GM04503 (cell line): ENCODE measurements around the gene MAGI3.
"Not testable (repeated sequence)": the region's sequence is repeated elsewhere in the genome, so short reads cannot be mapped to it uniquely, and the experiment has no call there.

Experiments used
- DNase-seq: peaks from one replicate; pipeline ENCODE4 v3.0.0-alpha.2; 2012; ENCODE audit warnings: low read depth

The MAGI3 gene

DNA sequence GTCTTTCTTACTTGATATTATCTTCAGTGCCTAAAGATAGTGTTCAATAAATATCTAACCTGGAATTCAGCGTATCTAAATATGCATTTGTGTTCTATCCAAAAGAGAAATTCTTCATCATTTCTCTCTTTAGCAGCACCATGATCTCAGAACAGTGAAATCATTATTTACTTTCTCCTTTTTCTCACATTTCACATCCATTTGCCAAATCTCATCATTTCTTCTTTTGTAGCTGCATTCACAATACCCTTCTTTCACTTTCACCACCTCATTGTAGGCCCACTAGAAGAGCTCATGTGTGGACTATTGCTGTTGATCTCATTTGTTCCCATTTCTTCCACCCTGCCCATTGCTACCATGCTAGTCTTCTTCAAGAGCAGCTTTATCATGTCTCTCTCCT, 191.0 kb downstream of the MAGI3 start:
- DNase-seq, result no peak

- DNase-seq, result no peak
Observed at GRCh38 chr1:113582084-113582483, 191.8 kb downstream of the MAGI3 start.

- no peak for DNase-seq
Observed at GRCh38 chr1:113587475-113587874, 197.2 kb downstream of the MAGI3 start.

DNA sequence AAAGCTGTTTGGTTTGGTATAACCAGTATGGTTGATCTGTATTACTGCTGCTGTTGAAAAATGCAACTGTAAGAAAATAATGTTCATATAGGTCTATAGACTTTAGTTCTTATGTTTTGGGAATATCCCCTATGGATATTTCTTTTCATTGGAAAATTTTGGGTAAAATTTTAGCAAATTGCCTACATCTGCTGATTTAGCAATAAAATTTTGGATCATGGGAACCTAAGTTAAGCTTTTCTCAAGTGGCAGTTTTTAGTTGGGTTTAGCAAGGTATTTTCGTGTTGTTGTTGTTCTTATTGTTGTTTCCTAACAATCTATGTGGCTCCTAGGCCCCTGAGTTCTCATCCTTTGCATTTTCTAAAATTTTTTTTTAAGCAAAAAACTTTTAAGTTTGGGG, 201.9 kb downstream of the MAGI3 start:
- DNase-seq, result no peak

- no peak for DNase-seq
Observed at GRCh38 chr1:113593550-113594297, 203.4 kb downstream of the MAGI3 start.

DNA sequence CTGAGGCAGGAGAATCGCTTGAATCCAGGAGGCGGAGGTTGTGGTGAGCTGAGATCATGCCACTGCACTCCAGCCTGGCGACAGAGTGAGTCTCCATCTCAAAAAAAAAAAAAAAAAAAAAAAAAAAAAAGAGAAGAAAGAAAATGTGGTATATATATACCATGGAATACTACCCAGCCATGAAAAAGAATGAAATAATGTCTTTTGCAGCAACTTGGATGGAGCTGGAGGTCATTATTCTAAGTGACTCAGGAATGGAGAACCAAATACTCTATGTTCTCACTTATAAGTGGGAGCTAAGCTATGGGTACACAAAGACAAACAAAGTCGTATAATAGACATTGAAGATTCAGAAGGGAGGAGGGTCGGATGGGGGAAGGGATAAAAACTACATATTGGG, 214.2 kb downstream of the MAGI3 start:
- DNase-seq, result not testable (repeated sequence)

DNA sequence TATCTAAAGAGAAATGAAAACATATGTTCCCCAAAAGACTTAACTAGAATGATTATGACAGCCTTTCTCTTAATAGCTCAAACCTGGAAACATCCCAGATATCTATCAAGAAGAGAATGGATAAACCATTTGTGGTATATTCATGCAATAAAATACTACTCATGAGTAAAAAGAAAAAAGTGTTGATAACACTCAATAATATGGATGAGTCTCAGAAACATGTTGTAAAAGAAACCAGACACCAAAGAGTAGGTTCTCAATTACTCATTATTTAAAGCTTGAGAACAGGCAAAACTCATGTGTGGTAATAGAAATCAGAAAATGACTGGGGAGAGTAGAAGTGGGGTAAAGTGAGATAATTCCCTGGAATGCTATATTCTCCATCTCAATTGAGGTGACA, 214.8 kb downstream of the MAGI3 start:
- DNase-seq, result peak; percentile 17

DNA sequence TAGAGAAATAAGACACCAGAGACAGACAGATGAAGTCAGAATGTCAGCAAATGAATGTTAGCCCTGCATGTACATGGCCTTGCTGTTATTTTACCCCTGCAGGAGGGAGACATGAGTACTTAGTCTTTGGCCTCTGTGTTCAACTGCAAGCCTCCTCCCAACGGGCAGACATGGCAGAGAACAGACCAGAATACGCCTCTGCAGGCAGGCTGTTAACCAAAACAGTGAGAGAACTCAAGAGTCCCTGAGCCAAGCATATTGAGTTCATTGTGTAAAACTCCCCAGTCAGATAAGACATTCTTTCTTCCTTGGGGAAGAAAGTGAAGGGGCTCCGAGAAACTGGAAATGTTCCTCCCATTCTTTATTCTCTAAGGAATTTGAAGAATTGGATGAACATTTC, 218.1 kb downstream of the MAGI3 start:
- no peak for DNase-seq

DNA sequence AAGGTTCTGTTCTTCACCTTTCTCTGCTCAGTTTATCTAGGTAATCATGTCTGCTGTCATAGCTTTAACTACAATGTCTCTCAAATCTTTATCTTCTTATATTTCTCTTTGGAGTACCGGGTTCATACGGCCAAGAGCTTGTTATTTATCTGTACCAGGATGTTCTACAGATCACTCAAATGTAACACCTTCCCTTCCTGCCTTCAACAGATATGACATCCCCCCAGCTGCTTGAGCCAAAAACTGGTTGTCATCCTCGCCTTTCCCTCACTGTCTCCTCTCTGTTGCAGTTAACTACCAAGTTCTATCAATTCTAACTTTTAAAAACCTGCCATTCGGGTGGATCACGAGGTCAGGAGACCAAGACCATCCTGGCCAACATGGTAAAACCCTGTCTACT, 220.1 kb downstream of the MAGI3 start:
- DNase-seq, result no peak

DNA sequence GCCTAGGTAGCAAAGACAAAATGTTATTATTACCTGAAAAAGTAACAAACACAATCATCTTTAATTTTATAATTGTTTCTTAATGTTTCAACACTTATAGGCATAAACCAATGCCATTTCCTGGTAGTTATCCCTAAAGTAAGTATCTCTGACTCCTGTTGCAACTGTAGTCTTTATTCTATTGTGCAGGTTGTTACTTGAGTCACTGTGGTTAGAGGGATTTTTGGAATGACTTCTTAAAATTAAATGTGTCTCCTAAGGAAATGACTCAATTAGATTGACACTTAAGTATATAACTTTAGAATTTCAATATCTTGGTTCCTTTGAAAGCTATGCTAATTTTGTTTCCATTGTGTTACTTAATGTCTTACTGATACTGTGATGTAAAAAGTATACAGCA, 225.1 kb downstream of the MAGI3 start:
- DNase-seq, result no peak

DNA sequence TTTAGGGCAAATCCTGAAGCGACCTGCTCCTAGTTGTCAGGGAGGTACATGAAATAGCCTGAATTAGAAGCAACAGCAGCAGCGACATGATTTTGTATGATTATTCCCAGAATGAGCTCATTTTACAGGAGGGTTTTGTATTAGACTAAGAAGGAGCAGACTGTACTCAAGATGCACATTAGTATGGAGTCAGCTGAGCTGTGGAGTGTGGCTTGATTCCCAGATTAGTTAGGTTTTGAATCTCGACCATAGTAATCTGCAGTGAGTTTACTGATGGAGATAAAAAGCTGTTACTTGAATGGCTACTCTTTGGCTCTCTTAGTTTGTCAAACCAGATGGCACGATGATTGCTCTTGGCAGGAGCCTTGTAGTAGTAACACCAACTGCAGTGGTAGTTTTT, 225.8 kb downstream of the MAGI3 start:
- no peak for DNase-seq

DNA sequence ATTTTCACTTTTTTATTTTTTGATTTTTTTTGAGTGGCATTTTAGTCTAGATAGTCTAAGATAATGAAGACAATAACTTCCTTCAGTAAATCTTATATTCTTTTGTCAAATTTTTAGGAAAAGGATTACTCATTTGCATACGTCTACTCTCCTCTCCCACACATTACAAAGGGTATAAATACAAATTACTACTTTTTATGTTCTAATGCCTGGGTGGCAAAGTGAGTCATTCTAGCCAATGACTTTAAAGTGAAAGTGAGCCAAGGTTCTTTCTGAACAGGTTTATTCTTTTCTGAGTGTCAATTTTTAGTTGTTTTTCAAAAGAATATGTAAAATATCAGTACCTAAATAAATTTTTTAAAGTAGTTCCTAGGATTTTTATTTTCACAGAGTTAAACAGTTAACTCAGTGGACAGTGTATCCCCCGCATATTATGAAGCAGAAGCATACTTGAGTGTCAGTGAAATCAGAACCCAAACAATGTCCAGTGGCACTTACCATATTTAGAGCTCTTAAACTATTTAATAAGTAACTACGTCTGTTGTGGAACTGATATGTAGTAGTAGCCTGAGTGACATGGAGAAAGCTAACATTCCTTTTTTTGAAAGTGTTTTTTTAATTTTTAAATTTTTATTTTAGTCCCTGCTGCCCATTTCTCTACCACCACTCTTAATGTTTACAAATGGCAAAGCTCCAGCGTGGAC, 227.3 kb downstream of the MAGI3 start:
- no peak for DNase-seq

GRCh38 chr1:113628997-113629396, 238.7 kb downstream of the MAGI3 start:
- DNase-seq, result no peak

- DNase-seq, result no peak
Observed at GRCh38 chr1:113630340-113631327, 240.3 kb downstream of the MAGI3 start.

DNA sequence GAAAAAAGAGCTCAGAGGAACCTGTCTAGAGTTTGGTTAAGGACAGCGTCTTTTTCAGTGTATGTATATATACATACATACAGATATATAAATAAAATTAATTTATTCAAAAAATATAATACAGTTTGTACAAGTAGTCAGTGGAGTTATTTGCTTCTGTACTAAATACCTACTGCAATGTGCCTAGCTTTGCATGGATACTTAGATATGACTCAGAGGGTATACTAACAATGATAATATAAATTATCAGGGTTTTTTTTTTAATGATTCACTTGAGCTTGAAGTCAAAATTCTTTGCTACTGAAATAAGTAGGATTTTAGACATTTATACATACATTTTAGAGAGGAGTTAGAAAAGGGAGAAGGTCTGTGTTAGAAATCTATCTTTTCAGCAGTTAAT, 251.1 kb downstream of the MAGI3 start:
- no peak for DNase-seq

GRCh38 chr1:113647164-113647563, 256.8 kb downstream of the MAGI3 start:
- no peak for DNase-seq

DNA sequence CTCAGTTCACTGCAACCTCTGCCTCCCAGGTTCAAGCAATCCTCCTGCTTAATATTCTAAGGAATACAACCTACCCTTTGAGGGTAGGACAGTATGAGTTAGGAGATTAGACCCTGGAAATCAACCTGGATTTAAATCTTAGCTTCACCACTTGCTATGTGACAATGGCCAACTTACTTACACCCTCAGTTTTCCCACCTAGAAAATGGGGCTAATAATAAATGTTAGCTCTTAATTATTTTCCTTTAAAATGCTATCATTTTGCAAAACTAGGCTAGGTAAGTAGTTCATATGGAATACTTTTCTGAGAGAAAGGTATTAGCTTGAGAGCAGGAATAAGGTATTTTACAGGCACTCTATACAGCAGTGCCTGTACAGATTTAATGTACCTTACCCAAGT, 258.2 kb downstream of the MAGI3 start:
- DNase-seq, result no peak

DNA sequence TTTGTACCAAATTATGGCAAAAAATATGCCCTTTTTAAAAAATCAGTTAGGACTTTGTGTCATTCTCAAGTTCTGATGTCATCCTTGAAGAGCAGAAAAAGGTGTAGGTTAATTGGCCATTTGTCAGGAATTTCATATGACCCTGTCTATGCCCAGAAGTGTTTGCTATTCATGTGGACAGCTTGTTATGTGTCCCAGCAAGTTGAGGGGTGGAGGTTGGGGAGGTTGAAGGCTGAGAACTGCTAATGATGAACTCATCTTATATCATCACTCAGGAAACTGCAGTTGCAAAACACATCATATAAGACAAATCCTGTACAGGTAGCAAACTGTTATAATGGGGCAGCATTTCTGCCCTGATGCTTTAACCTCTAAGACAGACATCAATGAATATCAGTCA, 262.5 kb downstream of the MAGI3 start:
- DNase-seq, result no peak

DNA sequence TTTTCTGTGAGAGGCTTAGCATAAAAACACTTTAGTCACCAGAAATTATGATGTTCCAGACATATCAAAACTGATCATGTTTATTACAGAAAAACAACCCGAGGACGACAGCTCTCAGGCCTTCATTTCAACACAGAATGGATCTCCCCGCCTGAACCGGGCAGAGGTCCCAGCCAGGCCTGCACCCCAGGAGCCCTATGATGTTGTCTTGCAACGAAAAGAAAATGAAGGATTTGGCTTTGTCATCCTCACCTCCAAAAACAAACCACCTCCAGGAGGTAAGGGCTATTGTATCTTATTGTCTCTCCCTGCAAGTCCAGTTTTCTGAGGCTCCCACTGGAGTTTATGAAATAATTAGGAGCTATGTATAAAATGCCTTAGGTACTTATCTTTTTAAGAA, 263.4 kb downstream of the MAGI3 start:
- DNase-seq, result no peak

DNA sequence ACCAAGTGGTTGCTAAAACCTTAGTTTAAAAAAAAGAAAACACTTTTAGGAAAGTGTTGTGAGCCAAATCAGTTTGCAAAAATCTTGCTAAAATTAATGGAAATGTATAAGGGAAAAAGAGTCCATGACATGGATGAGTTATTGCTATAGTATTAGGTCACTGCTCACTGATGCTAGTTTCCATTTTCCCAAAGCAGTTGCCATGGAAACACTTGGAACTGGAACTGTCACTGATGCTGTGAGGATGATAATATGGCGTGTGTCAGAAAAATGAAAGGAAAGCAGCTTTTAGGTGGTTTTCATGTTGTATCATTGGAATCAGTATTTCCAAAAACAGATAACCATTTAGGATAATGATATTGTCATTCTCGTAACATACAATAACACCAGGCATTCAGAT, 264.6 kb downstream of the MAGI3 start:
- no peak for DNase-seq

- no peak for DNase-seq
Observed at GRCh38 chr1:113657126-113657525, 266.8 kb downstream of the MAGI3 start.

GRCh38 chr1:113657556-113658063, 267.3 kb downstream of the MAGI3 start:
- DNase-seq, result no peak
